Measurements from ENCODE around the gene ZNRF3.

DNA sequence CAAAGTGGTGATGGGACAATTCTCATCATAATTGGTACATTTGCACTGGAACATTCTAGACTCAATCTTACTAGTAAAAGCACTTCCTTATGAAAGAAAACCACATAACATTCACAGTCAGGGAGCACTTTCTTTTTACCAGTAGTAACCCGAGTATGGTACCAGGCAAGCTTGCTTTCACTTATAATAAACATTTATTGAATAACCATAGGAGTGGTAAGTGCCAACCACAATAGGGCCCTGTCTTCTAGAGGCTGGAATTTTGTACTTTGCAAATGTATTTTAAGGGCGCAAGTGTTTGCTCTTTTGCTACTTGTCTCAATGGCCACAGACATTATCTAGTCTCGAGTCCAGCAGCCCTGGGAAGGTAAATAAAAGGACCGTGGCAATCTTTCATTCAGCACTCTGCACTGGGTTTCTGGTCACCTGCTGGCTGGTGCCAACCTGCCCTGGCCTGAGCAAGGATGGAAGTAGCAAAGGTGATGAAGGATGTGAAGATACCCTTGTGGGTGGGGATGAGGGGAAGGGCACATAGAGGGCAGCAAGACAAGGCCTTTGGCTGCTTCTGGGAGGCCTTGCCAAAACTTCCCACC lies 154.1 kb downstream of the ZNRF3 start:
- no peak for TF ChIP-seq CTCF (IDR thresholded peaks at IDR 0.05)
- no peak for TF ChIP-seq POLR2A (IDR thresholded peaks at IDR 0.05)
